B cell (primary cell): ENCODE data around the gene TBC1D17. TPM values are rescaled to one million over a fixed set of nuclear protein-coding genes. Genes with fewer than 3 reads are reported as not detected.

Experiments
- ATAC-seq: fragments of 200-7000 bp; cut with Tn5 transposase; one replicate; pipeline ENCODE4 v1.10.0; 2021; ENCODE audit warnings: low read depth, mild to moderate bottlenecking, moderate number of reproducible peaks, moderate library complexity
- CTCF ChIA-PET: fragments of 350-600 bp; sonication (Branson Sonifier 250); formaldehyde crosslinking; loops from one replicate; lab custom pipeline; 2021; ENCODE audit warnings: antibody characterized with exemption, inconsistent platforms; lab: Charles Lee
- POLR2A ChIA-PET: fragments of 350-600 bp; sonication (Branson Sonifier 250); formaldehyde crosslinking; loops from one replicate; lab custom pipeline; 2021; ENCODE audit warnings: antibody characterized with exemption; lab: Charles Lee
- DNase-seq: peaks from one replicate; pipeline ENCODE4 v3.0.0; 2013
- H2AFZ ChIP-seq: 2 replicates; pipeline ENCODE4 v1.6.1; 2012; ENCODE audit warnings: mild to moderate bottlenecking, low read depth, low read length; ENCODE audit not compliant: insufficient read depth, poor library complexity, severe bottlenecking
- H3K27ac ChIP-seq, 2 donors: 1 replicate in 1 of 2; 2 replicates in 1 of 2; pipeline ENCODE4 v1.5.1; 2012 to 2013; ENCODE audit warnings: low read length in 2 of 2, mild to moderate bottlenecking in 2 of 2, moderate library complexity in 1 of 2
- H3K27me3 ChIP-seq, 4 experiments: fragments of 200-600 bp in 1 of 4; sonication (generic) in 1 of 4; replicated peaks in 1 of 4; 1 replicate in 2 of 4; 2 replicates in 2 of 4; pipeline versions ENCODE4 v1.6.1 to v1.7.0; 2013 to 2016; ENCODE audit warnings: low read length in 3 of 4, mild to moderate bottlenecking in 2 of 4, mixed read lengths in 1 of 4, moderate library complexity in 1 of 4; ENCODE audit not compliant: insufficient read depth in 4 of 4, control insufficient read depth in 3 of 4; ENCODE audit errors: control extremely low read depth in 1 of 4
- H3K36me3 ChIP-seq, 2 experiments: replicated peaks in 1 of 2; 1 replicate in 1 of 2; 2 replicates in 1 of 2; pipeline versions ENCODE4 v1.6.1 to v1.7.1; 2013; ENCODE audit warnings: low read length in 1 of 2; ENCODE audit not compliant: insufficient read depth in 2 of 2, control insufficient read depth in 1 of 2; ENCODE audit errors: control extremely low read depth in 1 of 2, extremely low read depth in 1 of 2
- H3K4me1 ChIP-seq, 2 donors: fragments of 200-600 bp in 1 of 2; sonication (generic) in 1 of 2; 1 replicate in 1 of 2; 2 replicates in 1 of 2; pipeline versions ENCODE4 v1.5.1 to v1.6.1; 2013 to 2017; ENCODE audit warnings: low read length in 2 of 2; ENCODE audit not compliant: control insufficient read depth in 2 of 2, insufficient read depth in 2 of 2
- H3K4me2 ChIP-seq: replicated peaks from 2 replicates; pipeline ENCODE3; 2012; ENCODE audit warnings: mild to moderate bottlenecking, low read depth, low read length; ENCODE audit not compliant: poor library complexity, severe bottlenecking
- H3K4me3 ChIP-seq, 5 experiments: fragments of 200-600 bp in 1 of 5; sonication (generic) in 1 of 5; 1 replicate in 3 of 5; 2 replicates in 2 of 5; pipeline versions ENCODE4 v1.5.1 to v1.7.0; 2011 to 2016; ENCODE audit warnings: low read length in 4 of 5, mild to moderate bottlenecking in 4 of 5, low read depth in 2 of 5, control low read depth in 1 of 5, moderate library complexity in 1 of 5; ENCODE audit not compliant: insufficient read depth in 1 of 5; ENCODE audit errors: control extremely low read depth in 1 of 5, extremely low read depth in 1 of 5
- H3K79me2 ChIP-seq: fragments of 200-600 bp; sonication (generic); one replicate; pipeline ENCODE4 v1.6.0; 2016; ENCODE audit warnings: low read length; ENCODE audit not compliant: control insufficient read depth, insufficient read depth
- H3K9ac ChIP-seq: fragments of 200-600 bp; sonication (generic); 2 replicates; pipeline ENCODE4 v1.6.1; 2017; ENCODE audit warnings: mild to moderate bottlenecking, low read length, moderate library complexity
- H3K9me3 ChIP-seq, 3 donors: one replicate each; pipeline versions ENCODE4 v1.6.1 to v1.7.1; 2013; ENCODE audit warnings: low read length in 2 of 3; ENCODE audit not compliant: control insufficient read depth in 2 of 3, insufficient read depth in 1 of 3; ENCODE audit errors: control extremely low read depth in 1 of 3
- H4K20me1 ChIP-seq: 2 replicates; pipeline ENCODE4 v1.6.0; 2012; ENCODE audit warnings: mild to moderate bottlenecking, low read length; ENCODE audit not compliant: insufficient read depth, control insufficient read depth, poor library complexity, severe bottlenecking
- H3K27ac Mint-ChIP-seq: one replicate; pipeline ENCODE4 v1.8.0; 2021; ENCODE audit warnings: mixed read lengths
- H3K27me3 Mint-ChIP-seq: one replicate; pipeline ENCODE4 v1.8.0; 2021; ENCODE audit warnings: mixed read lengths
- H3K4me1 Mint-ChIP-seq: one replicate; pipeline ENCODE4 v1.8.0; 2021; ENCODE audit warnings: mixed read lengths
- H3K4me3 Mint-ChIP-seq: one replicate; pipeline ENCODE4 v1.8.0; 2021; ENCODE audit warnings: mixed read lengths
- H3K9me3 Mint-ChIP-seq: one replicate; pipeline ENCODE4 v1.8.0; 2022; ENCODE audit warnings: mixed read lengths; ENCODE audit not compliant: insufficient read depth
- CTCF ChIP-seq: fragments of 200-600 bp; IDR thresholded peaks from one replicate; pipeline ENCODE4 v1.8.0; 2022; ENCODE audit warnings: antibody characterized with exemption, mild to moderate bottlenecking
- EZH2 ChIP-seq: IDR thresholded peaks from 2 replicates; pipeline ENCODE4 v1.6.1; 2012; ENCODE audit warnings: borderline replicate concordance, low read depth, mild to moderate bottlenecking, moderate library complexity, low read length; ENCODE audit not compliant: insufficient read depth, poor library complexity, severe bottlenecking
- WGBS: methylation state at CpG from one replicate; pipeline ENCODE4 v1.1.5; 2013; ENCODE audit warnings: missing lambda C conversion rate; ENCODE audit not compliant: insufficient coverage; 5-methylcytosine and 5-hydroxymethylcytosine counted together
- intact Hi-C: fragments of 100-400 bp; cut with micrococcal nuclease; formaldehyde crosslinking; loops from one replicate; pipeline ENCODE4 v1.10.0; 2022
- polyA plus RNA-seq: library from polyadenylated mRNA; depleted of rRNA; stranded (reverse); fragments of >200 nt; gene quantifications from 2 replicates; pipeline ENCODE4 v1.2.3, GENCODE V29; 2012
- total RNA-seq, 2 donors: library from RNA; stranded (reverse); fragments of 120-200 nt in 1 of 2; gene quantifications; 1 replicate in 1 of 2; 2 replicates in 1 of 2; pipeline versions ENCODE4 v1.2.3 to v1.2.4, GENCODE V29; 2013 to 2022

The TBC1D17 gene
- total and polyA plus RNA-seq, 2 donors (not counting 1 experiment from before 2014, with no cell fraction given): 85.7 to 98.7 TPM

GRCh38 chr19:49837009-49837310 is 40.5 kb upstream of the TBC1D17 start:
- no peaks in the 10 kb centered on the region for H3K27me3 ChIP-seq
- intact Hi-C loops: no loop called here
- H3K9me3 ChIP-seq: no peaks in the 10 kb centered on the region
- peaks cover 0 to 3% of the 10 kb centered on the region in 2 donors for H3K4me1 ChIP-seq
- Mint-ChIP-seq H3K4me1 (peaks cover 3% of the 10 kb centered on the region), H3K27ac (peak overlapping the region; percentile 15), H3K4me3 (no peak overlapping the region), H3K9me3 (no peaks in the 10 kb centered on the region), H3K27me3 (no peaks in the 10 kb centered on the region)
- H3K27ac ChIP-seq: no peak overlapping the region
- no peak overlapping the region for H3K4me3 ChIP-seq
- peaks cover 0 to 73% of the 10 kb centered on the region in 2 experiments for H3K36me3 ChIP-seq
- H3K79me2 ChIP-seq: no peaks in the 10 kb centered on the region
- H2AFZ ChIP-seq: no peak overlapping the region
- H3K9ac ChIP-seq: no peak overlapping the region
- no peak for ATAC-seq
- 98% methylated on average over 5 of the region's 5 CpGs for WGBS
- DNase-seq: no peak
- no peak overlapping the region for H3K4me2 ChIP-seq
- ChIA-PET CTCF (no interaction called here), POLR2A (no interaction called here)
- no peaks in the 10 kb centered on the region for H4K20me1 ChIP-seq
- TF ChIP-seq EZH2 (no peak), CTCF (no peak)

GRCh38 chr19:49837425-49837824 is 40.1 kb upstream of the TBC1D17 start:
- no peaks in the 10 kb centered on the region for H3K27me3 ChIP-seq
- H3K27me3 Mint-ChIP-seq: no peaks in the 10 kb centered on the region
- H3K36me3 ChIP-seq: peaks cover 0 to 69% of the 10 kb centered on the region in 2 experiments
- no peak for DNase-seq
- intact Hi-C loops: no loop called here
- H3K4me2 ChIP-seq: no peak overlapping the region
- POLR2A ChIA-PET: no interaction called here
- no peak overlapping the region for H2AFZ ChIP-seq
- H3K79me2 ChIP-seq: no peaks in the 10 kb centered on the region
- H3K9me3 Mint-ChIP-seq: no peaks in the 10 kb centered on the region
- no peak overlapping the region for H3K4me3 ChIP-seq
- CTCF ChIA-PET: no interaction called here
- H3K4me1 Mint-ChIP-seq: peaks cover 7% of the 10 kb centered on the region
- H3K4me1 ChIP-seq: peaks cover 3 to 8% of the 10 kb centered on the region in 2 donors
- H4K20me1 ChIP-seq: no peaks in the 10 kb centered on the region
- TF ChIP-seq EZH2: no peak
- no peak for TF ChIP-seq CTCF
- no peaks in the 10 kb centered on the region for H3K9me3 ChIP-seq
- over 99% methylated on average over 9 of the region's 9 CpGs for WGBS
- H3K4me3 Mint-ChIP-seq: no peak overlapping the region
- no peak overlapping the region for H3K27ac Mint-ChIP-seq
- no peak overlapping the region for H3K9ac ChIP-seq
- H3K27ac ChIP-seq: no peak overlapping the region
- no peak for ATAC-seq
